Mesothelial cell of epicardium (in vitro differentiated cells): ENCODE measurements around the gene SRRM2. TPM values are rescaled to one million over a fixed set of nuclear protein-coding genes. Genes with fewer than 3 reads are reported as not detected.

ENCODE experiments used
- DNase-seq, 2 experiments: peaks; one replicate each; pipeline ENCODE4 v3.0.0; 2021; ENCODE audit warnings: low spot score in 2 of 2; ENCODE audit not compliant: unreplicated experiment in 2 of 2
- H3K27ac Mint-ChIP-seq: 2 replicates; pipeline ENCODE4 v1.8.0; 2021; ENCODE audit warnings: mixed read lengths
- H3K27me3 Mint-ChIP-seq: 2 replicates; pipeline ENCODE4 v1.8.0; 2021; ENCODE audit warnings: low read depth, mixed read lengths
- H3K36me3 Mint-ChIP-seq: 2 replicates; pipeline ENCODE4 v1.8.0; 2021; ENCODE audit warnings: mixed read lengths
- H3K4me1 Mint-ChIP-seq: 2 replicates; pipeline ENCODE4 v1.8.0; 2021; ENCODE audit warnings: mixed read lengths
- H3K4me3 Mint-ChIP-seq: 2 replicates; pipeline ENCODE4 v1.8.0; 2021; ENCODE audit warnings: mild to moderate bottlenecking, moderate library complexity, mixed read lengths
- H3K9me3 Mint-ChIP-seq: 2 replicates; pipeline ENCODE4 v1.8.0; 2021; ENCODE audit warnings: mixed read lengths
- total RNA-seq: library from RNA; stranded (reverse); gene quantifications from 3 replicates; pipeline ENCODE4 v1.2.1, GENCODE V29; 2021
- TF ChIP-seq, protein P1 (sequence below): fragments of 200-600 bp; sonication (generic); IDR thresholded peaks from one replicate; pipeline ENCODE4 v1.5.0; 2021; ENCODE audit warnings: antibody characterized with exemption; ENCODE audit not compliant: unreplicated experiment

SRRM2 gene
- total RNA-seq, 1 donor from 2014 or later, result 854 TPM

DNA sequence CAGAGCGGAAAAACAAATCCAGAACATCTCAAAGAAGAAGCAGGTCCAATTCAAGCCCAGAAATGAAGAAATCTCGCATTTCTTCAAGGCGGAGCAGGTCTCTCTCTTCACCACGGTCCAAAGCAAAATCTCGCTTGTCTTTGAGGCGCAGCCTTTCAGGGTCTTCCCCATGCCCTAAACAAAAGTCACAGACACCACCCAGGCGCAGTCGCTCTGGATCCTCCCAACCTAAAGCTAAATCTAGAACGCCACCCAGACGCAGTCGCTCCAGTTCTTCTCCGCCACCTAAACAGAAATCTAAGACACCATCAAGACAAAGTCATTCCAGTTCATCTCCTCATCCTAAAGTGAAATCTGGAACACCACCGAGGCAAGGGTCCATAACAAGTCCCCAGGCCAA lies 10.3 kb downstream of the SRRM2 start:
- TF ChIP-seq, protein P1, sequence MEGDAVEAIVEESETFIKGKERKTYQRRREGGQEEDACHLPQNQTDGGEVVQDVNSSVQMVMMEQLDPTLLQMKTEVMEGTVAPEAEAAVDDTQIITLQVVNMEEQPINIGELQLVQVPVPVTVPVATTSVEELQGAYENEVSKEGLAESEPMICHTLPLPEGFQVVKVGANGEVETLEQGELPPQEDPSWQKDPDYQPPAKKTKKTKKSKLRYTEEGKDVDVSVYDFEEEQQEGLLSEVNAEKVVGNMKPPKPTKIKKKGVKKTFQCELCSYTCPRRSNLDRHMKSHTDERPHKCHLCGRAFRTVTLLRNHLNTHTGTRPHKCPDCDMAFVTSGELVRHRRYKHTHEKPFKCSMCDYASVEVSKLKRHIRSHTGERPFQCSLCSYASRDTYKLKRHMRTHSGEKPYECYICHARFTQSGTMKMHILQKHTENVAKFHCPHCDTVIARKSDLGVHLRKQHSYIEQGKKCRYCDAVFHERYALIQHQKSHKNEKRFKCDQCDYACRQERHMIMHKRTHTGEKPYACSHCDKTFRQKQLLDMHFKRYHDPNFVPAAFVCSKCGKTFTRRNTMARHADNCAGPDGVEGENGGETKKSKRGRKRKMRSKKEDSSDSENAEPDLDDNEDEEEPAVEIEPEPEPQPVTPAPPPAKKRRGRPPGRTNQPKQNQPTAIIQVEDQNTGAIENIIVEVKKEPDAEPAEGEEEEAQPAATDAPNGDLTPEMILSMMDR, result no peak
- Mint-ChIP-seq H3K4me3 (no peak overlapping the region), H3K9me3 (peaks cover 50% of the 10 kb centered on the region), H3K36me3 (peaks cover 94% of the 10 kb centered on the region), H3K27ac (no peak overlapping the region), H3K27me3 (no peaks in the 10 kb centered on the region), H3K4me1 (no peaks in the 10 kb centered on the region)
- DNase-seq, result no peak

DNA sequence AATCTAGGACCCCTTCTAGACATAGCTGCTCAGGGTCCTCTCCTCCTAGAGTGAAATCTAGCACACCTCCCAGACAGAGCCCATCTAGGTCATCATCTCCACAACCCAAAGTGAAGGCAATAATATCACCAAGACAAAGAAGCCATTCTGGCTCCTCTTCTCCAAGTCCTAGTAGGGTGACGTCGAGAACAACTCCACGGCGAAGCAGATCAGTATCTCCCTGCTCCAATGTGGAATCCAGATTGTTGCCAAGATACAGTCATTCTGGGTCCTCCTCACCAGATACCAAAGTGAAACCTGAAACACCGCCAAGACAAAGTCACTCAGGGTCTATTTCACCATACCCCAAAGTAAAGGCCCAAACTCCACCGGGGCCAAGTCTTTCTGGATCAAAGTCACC lies 10.7 kb downstream of the SRRM2 start:
- Mint-ChIP-seq H3K27me3 (no peaks in the 10 kb centered on the region), H3K27ac (no peak overlapping the region), H3K36me3 (peaks cover 93% of the 10 kb centered on the region), H3K4me1 (no peaks in the 10 kb centered on the region), H3K9me3 (peaks cover 50% of the 10 kb centered on the region), H3K4me3 (no peak overlapping the region)
- TF ChIP-seq, protein P1, result no peak
- DNase-seq, result no peak

DNA sequence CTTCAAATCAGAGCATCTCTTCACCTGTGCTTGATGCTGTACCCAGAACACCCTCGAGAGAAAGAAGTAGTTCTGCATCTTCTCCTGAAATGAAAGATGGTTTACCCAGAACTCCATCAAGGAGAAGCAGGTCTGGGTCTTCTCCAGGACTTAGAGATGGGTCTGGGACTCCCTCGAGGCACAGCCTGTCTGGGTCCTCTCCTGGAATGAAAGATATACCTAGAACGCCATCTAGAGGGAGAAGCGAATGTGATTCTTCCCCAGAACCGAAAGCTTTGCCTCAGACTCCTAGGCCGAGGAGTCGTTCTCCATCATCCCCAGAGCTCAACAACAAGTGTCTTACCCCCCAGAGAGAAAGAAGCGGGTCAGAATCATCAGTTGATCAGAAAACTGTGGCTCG lies 12.3 kb downstream of the SRRM2 start:
- TF ChIP-seq, protein P1, result no peak
- no peak for DNase-seq
- peaks cover 50% of the 10 kb centered on the region for H3K9me3 Mint-ChIP-seq
- H3K36me3 Mint-ChIP-seq, result peaks cover 83% of the 10 kb centered on the region
- H3K27me3 Mint-ChIP-seq, result no peaks in the 10 kb centered on the region
- peaks cover 4% of the 10 kb centered on the region for H3K4me1 Mint-ChIP-seq
- no peak overlapping the region for H3K4me3 Mint-ChIP-seq
- no peak overlapping the region for H3K27ac Mint-ChIP-seq

DNA sequence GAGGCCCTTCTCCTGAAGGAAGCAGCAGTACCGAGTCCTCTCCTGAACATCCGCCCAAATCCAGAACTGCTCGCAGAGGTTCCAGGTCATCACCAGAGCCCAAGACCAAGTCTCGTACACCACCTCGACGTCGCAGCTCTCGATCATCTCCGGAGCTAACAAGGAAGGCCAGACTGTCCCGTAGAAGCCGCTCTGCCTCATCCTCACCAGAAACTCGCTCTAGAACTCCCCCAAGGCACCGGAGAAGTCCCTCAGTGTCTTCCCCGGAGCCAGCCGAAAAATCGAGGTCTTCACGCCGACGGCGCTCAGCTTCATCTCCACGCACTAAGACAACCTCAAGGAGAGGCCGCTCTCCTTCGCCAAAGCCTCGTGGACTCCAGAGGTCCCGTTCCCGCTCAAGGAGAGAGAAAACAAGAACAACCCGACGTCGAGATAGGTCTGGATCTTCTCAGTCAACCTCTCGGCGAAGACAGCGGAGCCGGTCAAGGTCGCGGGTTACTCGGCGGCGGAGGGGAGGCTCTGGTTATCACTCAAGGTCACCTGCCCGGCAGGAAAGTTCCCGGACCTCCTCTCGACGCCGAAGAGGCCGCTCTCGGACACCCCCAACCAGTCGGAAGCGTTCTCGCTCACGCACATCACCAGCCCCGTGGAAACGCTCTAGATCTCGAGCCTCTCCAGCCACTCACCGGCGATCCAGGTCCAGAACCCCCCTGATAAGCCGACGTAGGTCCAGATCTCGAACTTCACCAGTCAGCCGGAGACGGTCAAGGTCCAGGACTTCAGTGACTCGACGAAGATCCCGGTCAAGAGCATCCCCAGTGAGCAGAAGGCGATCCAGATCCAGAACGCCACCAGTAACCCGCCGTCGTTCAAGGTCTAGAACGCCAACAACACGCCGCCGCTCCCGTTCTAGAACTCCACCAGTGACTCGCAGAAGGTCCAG lies 13.3 kb downstream of the SRRM2 start:
- Mint-ChIP-seq H3K27ac (no peak overlapping the region), H3K9me3 (peaks cover 50% of the 10 kb centered on the region), H3K36me3 (peaks cover 76% of the 10 kb centered on the region), H3K4me3 (no peak overlapping the region), H3K4me1 (peaks cover 6% of the 10 kb centered on the region), H3K27me3 (no peaks in the 10 kb centered on the region)
- no peak for DNase-seq
- TF ChIP-seq, protein P1, result no peak

GRCh38 chr16:2766430-2767139 lies 14.1 kb downstream of the SRRM2 start:
- Mint-ChIP-seq H3K27me3 (no peaks in the 10 kb centered on the region), H3K9me3 (peaks cover 41% of the 10 kb centered on the region), H3K27ac (peak overlapping the region; percentile 80), H3K4me1 (peaks cover 6% of the 10 kb centered on the region), H3K4me3 (no peak overlapping the region), H3K36me3 (peaks cover 72% of the 10 kb centered on the region)
- TF ChIP-seq, protein P1, result no peak
- DNase-seq, result no peak
